OCI-M1 (cell line): ENCODE results near the gene MILR1.

ENCODE experiments used
- DNase-seq: peaks from one replicate; lab custom pipeline; 2025; lab: John Stamatoyannopoulos, UW

MILR1 gene

GRCh38 chr17:64503341-64503740, 54.4 kb downstream of the MILR1 start:
- DNase-seq, result no peak

- no peak for DNase-seq
Measured at GRCh38 chr17:64503821-64504768, 55.2 kb downstream of the MILR1 start.

- peak; percentile 94 for DNase-seq
Measured at GRCh38 chr17:64504769-64505339, 55.9 kb downstream of the MILR1 start.

GRCh38 chr17:64505340-64506200, 56.7 kb downstream of the MILR1 start:
- DNase-seq, result peak; percentile 94

GRCh38 chr17:64506201-64506575, 57.3 kb downstream of the MILR1 start, which contains the start of gene DDX5:
Gene DDX5 (minus strand): TSS chr17:64506289. CDS start chr17:64506119, 170 bp downstream.
- peak; percentile 99 for DNase-seq

GRCh38 chr17:64506576-64507412, 57.9 kb downstream of the MILR1 start, which contains the start of gene CEP95:
Gene CEP95 (plus strand): TSS chr17:64506977. CDS start chr17:64507098, 121 bp downstream.
- DNase-seq, result peak; percentile 99

- DNase-seq, result peak; percentile 87
Measured at GRCh38 chr17:64507413-64507782, 58.5 kb downstream of the MILR1 start.

- no peak for DNase-seq
Measured at GRCh38 chr17:64508683-64509082, 59.8 kb downstream of the MILR1 start.

- DNase-seq, result no peak
Measured at GRCh38 chr17:64509179-64509578, 60.3 kb downstream of the MILR1 start.

- DNase-seq, result no peak
Measured at GRCh38 chr17:64515419-64515818, 66.5 kb downstream of the MILR1 start.

- DNase-seq, result no peak
Measured at GRCh38 chr17:64515829-64516228, 66.9 kb downstream of the MILR1 start.
